GM18507 (cell line): ENCODE measurements around the gene PRR3.
A peak's percentile ranks its signal among the peaks of the same experiment; 100 is the strongest.

Source experiments
- DNase-seq: peaks from one replicate; pipeline ENCODE4 v3.0.0; 2011; ENCODE audit warnings: low read depth; ENCODE audit not compliant: insufficient read length; ENCODE audit errors: extremely low spot score
- FAIRE-seq: peaks from 2 replicates; lab custom pipeline; 2011; peaks lifted over from hg19 to GRCh38; lab: Jason Lieb, UNC

The PRR3 gene

GRCh38 chr6:30533460-30534294 lies 23.4 kb upstream of the PRR3 start:
- FAIRE-seq (no peak), DNase-seq (no peak)

- DNase-seq (no peak), FAIRE-seq (no peak)
Measured at GRCh38 chr6:30537931-30538330, 19.2 kb upstream of the PRR3 start.

- peak; percentile 94 for FAIRE-seq
- DNase-seq: peak; percentile 56
Measured at GRCh38 chr6:30541515-30542403, 15.3 kb upstream of the PRR3 start.

- DNase-seq (no peak), FAIRE-seq (peak; percentile 49)
Measured at GRCh38 chr6:30542404-30542725, 14.7 kb upstream of the PRR3 start.

- DNase-seq (no peak), FAIRE-seq (no peak)
Measured at GRCh38 chr6:30542915-30543314, 14.2 kb upstream of the PRR3 start.

- DNase-seq: no peak
Measured at GRCh38 chr6:30543821-30544220, 13.3 kb upstream of the PRR3 start.

GRCh38 chr6:30544666-30545272 lies 12.3 kb upstream of the PRR3 start:
- FAIRE-seq (peak; percentile 88), DNase-seq (no peak)

More at GRCh38 chr6:30543821-30544220, 13.3 kb upstream of the PRR3 start:
- no peak for FAIRE-seq

- no peak for FAIRE-seq
- DNase-seq: no peak
Measured at GRCh38 chr6:30547454-30547853, 9.6 kb upstream of the PRR3 start.

GRCh38 chr6:30548375-30548774 lies 8.7 kb upstream of the PRR3 start:
- no peak for DNase-seq
- no peak for FAIRE-seq

GRCh38 chr6:30554404-30554803 lies 2.7 kb upstream of the PRR3 start:
- FAIRE-seq (no peak), DNase-seq (no peak)

- no peak for DNase-seq
- no peak for FAIRE-seq
Measured at GRCh38 chr6:30554962-30555815, 1.9 kb upstream of the PRR3 start.

- FAIRE-seq (no peak), DNase-seq (no peak)
Measured at GRCh38 chr6:30555816-30556065, 1.4 kb upstream of the PRR3 start.

- DNase-seq: peak; percentile 91
- no peak for FAIRE-seq
Measured at GRCh38 chr6:30556066-30556905, 809 bp upstream of the PRR3 start, which contains the start of gene GNL1. TSS of gene GNL1 (minus strand) at chr6:30556489. CDS start at chr6:30556203, 286 bp downstream.

GRCh38 chr6:30557683-30557981 lies 537 bp downstream of the PRR3 start:
- DNase-seq (no peak), FAIRE-seq (no peak)

- DNase-seq (no peak), FAIRE-seq (no peak)
Measured at GRCh38 chr6:30560930-30561329, 3.8 kb downstream of the PRR3 start.

- DNase-seq: no peak
- FAIRE-seq: no peak
Measured at GRCh38 chr6:30562470-30563425, 5.7 kb downstream of the PRR3 start.

- FAIRE-seq (no peak), DNase-seq (no peak)
Measured at GRCh38 chr6:30564114-30564513, 7.0 kb downstream of the PRR3 start.

- FAIRE-seq (no peak), DNase-seq (no peak)
Measured at GRCh38 chr6:30565772-30566171, 8.7 kb downstream of the PRR3 start.
